Hematopoietic multipotent progenitor cell (in vitro differentiated cells): ENCODE results near the gene PPM1H. TPM values are rescaled to one million over a fixed set of nuclear protein-coding genes. Genes with fewer than 3 reads are reported as not detected.
A peak's percentile ranks its signal among the peaks of the same experiment; 100 is the strongest.
"Not testable (repeated sequence)": the region's sequence is repeated elsewhere in the genome, so short reads cannot be mapped to it uniquely, and the experiment has no call there.

Source experiments
- DNase-seq, 3 donors: peaks; one replicate each; pipeline ENCODE4 v3.0.0-alpha.2; 2011 to 2015; ENCODE audit warnings: low read depth in 2 of 3, low spot score in 2 of 3
- total RNA-seq: library from RNA; depleted of rRNA; stranded (reverse); fragments of >200 nt; gene quantifications from one replicate; pipeline ENCODE4 v1.2.3, GENCODE V29; 2012

Gene PPM1H
- total RNA-seq, 1 donor: 15.1 TPM

DNA sequence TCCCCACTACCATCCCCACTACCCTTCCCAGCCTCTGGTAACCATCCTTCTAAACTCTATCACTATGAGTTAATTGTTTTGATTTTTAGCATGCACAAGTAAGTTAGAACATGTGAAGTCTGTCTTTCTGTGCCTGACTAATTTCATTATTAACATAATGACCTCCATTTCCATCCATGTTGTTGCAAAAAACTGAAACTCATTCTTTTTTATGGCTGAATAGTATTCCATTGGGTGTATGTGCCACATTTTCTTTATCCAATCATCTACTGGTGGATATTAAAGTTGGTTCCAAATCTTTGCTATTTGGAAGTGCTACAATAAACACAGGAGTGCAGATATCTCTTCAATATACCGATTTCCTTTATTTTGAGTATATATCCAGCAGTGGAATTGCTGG is 13.2 kb upstream of the PPM1H start:
- no peak for DNase-seq

- DNase-seq: no peak
Observed at GRCh38 chr12:62947364-62947763, 12.4 kb upstream of the PPM1H start.

GRCh38 chr12:62943779-62944395 is 8.9 kb upstream of the PPM1H start:
- no peak for DNase-seq

DNA sequence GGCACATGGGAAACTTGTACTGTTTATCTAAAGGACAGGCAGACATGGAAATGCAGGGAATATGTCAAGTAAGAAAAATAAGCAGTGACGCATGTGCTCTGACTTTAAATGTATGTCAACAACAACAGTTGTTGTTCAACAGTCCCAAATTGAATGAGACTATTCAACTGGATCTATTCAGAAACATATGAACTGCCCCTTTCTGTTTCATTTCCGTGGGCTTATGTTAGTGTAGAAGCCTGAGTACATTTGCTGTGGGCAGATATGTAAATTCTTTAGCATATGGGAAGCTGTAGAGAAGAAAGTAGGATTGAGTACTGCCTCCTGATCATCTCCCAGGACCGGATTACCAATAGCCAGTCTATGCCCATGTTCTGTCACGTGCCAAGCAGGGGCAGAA is 7.4 kb upstream of the PPM1H start:
- not testable (repeated sequence) for DNase-seq

DNA sequence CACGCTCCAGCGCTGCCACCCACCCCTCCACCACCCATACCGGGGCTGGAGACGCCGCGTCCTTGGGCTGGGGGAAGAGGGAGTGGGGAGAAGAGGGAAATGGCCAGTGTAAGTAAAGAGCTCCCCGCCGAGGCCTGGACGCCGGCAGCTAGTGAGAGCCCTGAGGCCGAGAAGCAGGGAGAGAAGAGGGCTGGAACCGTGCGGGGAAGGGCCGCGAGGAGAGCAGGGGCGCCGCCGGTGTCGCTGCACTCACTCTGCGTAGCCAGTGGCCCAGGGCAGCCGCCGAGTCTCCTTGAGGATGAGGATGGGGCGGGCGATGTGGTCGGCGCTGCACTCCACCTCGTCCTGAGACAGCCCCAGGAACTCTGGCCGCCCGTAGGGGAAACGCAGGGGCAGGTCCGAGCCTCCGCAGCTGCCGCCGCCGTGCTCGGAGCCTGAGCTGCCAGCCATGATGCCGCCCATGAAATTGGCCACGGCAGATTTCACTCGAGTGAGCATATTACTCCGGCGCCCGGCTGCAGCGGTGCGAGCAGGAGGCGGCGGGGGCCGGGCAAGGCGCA is 631 bp downstream of the PPM1H start:
- no peak for DNase-seq

GRCh38 chr12:62933602-62934238 is 1.2 kb downstream of the PPM1H start:
- DNase-seq: peak in 1 of 3 donors; percentile 23

GRCh38 chr12:62933220-62933601 is 1.7 kb downstream of the PPM1H start:
- DNase-seq: peak in 1 of 3 donors; percentile 41

GRCh38 chr12:62931477-62931876 is 3.5 kb downstream of the PPM1H start:
- DNase-seq: no peak

DNA sequence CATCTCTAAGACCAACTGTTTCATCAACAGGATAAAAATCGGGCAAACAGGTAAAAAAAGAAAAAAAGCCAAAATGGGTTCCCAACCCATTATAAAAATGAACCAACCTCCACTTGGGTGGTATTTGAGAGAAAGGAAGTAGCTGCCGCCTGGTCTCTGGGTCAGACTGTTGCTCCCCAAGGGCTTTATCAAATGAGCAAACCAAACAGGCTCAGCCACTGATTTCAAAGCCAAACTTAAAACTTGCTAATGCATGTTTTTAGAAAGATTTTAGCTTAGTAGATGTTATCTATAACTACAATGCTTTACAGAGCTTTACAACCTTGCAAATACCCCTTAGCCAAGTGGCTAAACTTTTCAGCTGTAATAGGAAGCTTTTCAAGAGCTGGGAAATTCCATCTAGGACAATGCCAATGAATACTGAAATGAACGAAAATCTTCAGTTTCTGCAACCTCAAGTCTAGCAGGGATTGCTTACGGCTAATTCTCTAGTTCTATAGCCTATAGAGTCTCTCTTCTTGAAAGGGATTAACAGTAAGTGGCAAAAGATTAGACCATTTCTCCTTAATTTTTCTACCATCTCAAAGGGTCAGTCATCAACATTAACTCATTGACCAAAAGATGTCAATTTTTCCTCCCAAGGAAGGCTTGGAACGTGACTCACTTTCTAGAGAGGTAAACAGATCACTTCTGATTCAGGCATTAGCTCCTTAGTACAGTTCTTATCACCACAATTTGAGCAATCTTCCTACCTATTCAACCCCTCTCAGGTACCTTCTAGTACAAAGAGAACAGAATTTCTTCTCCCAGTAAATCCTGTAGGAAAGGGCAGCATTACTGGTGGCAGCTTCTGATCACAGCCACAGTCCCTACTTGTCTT is 4.2 kb downstream of the PPM1H start:
- DNase-seq: peak in 1 of 3 donors; percentile 42

DNA sequence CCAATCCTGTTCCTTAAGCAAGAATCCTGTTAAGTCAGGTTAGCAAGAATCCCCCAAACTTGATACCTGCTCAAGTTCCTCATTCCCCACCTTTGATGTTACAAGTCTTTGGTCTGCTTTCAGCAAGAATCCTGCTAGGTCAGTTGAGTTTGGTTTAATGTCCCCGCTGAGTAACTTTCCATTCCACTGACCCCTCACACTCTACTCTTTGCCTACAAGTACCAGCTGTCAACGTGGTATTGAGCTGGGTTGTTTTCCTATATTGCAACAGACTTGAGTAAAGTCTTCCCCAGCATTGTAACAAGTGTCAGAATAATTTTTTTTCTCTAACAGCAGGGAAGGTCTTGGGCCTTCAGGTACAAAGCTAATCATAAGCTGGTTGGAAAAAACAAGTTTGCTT is 6.3 kb downstream of the PPM1H start:
- no peak for DNase-seq

- DNase-seq: no peak
Observed at GRCh38 chr12:62925680-62926079, 9.3 kb downstream of the PPM1H start.

DNA sequence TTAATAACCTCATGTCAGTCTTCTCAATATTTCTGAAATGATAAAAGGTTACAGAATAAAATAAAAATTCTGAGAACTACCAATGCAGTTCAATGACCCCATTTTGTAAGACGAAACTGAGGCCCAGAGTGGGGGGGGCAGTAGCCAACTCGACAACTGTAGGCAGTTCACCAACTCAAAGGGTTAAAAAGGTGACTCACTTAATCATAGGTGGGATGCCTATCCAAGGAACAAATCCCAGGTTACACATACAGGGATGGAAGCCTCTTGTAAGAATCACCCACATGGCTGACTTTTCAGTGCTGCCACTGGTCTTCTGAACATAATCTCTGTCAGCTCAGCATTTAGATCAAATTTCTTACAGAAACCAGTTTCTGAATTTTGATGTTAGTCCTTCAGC is 10.9 kb downstream of the PPM1H start:
- DNase-seq: no peak

- no peak for DNase-seq
Observed at GRCh38 chr12:62922539-62922938, 12.4 kb downstream of the PPM1H start.

DNA sequence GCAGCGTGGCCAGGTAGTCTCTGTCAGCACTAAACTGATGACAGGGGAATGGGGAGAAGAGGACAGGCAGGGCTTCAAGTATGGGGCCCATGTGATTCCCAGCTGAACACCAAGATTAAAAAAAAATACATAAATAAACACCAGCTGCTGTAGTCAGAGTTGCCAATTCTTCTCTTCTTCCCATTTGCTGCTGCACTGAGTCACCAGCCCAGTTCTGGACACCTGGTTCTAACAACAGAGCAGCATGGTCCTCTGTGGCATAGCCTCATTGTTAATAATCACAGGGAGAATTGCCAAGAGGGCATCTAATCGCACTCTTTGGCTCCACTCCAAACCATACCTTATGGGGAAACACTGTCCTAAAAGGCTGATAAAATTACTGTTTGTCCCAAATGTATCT is 15.1 kb downstream of the PPM1H start:
- no peak for DNase-seq

GRCh38 chr12:62917926-62918325 is 17.0 kb downstream of the PPM1H start:
- DNase-seq: no peak

- DNase-seq: no peak
Observed at GRCh38 chr12:62916632-62917425, 18.1 kb downstream of the PPM1H start.

- no peak for DNase-seq
Observed at GRCh38 chr12:62915204-62915529, 19.8 kb downstream of the PPM1H start.

- peak in 1 of 3 donors; percentile 47 for DNase-seq
Observed at GRCh38 chr12:62914443-62915203, 20.3 kb downstream of the PPM1H start.

- no peak for DNase-seq
Observed at GRCh38 chr12:62913380-62913779, 21.6 kb downstream of the PPM1H start.

GRCh38 chr12:62912644-62913043 is 22.3 kb downstream of the PPM1H start:
- DNase-seq: no peak
